HG02588 (cell line): Measurements from ENCODE around the gene TBL1X.

Experiments
- ATAC-seq: cut with Tn5 transposase; IDR thresholded peaks from one replicate; pipeline ENCODE4 v1.9.1; 2021; ENCODE audit warnings: mild to moderate bottlenecking, moderate library complexity; ENCODE audit not compliant: unreplicated experiment

TBL1X gene

DNA sequence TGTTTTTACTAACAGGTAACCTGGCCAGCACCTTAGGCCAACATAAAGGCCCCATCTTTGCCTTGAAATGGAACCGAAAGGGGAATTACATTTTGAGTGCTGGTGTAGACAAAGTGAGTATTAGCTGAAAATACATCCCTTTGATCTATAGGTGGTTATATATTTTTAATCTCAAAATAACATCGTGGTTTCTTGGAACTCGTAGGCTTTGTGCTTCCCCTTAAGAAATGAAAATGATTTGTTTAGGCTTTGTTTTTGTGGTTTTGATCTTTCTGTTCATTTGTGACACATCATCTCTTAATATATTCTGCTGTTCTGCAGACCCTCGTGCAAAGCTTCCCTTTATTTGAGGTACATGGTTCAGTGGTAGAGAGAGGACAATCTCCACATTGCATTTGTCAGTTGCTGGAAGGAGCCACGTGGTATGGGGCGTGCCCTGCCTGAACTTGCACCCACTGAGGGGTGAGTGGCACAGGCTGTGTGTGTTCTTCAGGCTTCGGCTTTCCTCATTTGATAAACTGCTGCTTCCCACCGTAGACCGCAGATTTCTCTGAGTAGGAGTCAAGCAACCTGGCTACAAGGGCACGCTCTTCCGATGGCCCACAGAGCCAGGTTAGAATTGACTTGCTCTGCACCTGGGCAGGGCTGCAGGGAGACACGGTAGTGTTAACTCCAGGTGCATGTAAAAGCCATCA is 228.6 kb downstream of the TBL1X start:
- no peak for ATAC-seq

DNA sequence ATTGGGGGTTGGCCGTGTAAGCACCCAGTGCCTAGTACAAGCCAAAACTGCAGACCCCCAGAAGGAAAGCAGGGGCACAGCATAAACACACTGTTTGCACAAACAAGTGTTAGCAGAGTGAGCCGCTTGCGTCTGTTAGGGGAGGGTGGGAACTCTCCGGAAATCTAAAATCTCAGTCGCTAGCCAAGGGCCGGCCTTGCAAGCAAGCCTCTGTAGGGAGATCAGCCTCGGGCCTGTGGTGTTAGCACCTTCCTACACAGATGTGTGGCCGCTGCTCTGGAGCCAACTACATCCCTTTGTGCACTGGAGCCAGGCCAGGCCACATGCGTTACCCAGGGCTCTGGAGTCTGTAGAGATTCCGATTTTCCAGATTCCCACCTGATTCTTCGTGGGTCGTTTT is 233.7 kb downstream of the TBL1X start:
- ATAC-seq, result no peak

DNA sequence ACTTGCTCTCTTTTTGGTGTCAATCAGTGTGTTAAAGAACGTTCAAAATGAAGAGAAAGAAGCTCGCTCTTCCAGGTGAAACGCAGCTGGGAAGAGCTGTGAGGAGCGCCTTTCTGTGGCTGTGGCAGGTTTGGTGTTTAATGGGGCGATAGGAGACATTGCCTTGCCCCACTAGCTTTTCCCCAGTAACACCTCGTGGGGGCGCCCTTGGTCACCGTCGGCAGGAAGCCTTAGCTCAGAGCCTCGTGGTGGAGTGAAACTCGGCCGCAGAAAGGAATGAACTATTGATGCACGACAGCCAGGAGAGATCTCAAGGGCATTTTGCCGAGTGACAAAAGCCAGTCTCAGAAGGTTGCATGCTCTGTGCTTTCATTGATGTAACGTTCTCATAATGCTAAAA is 235.7 kb downstream of the TBL1X start:
- ATAC-seq, result no peak

- no peak for ATAC-seq
These were observed 236.9 kb downstream of the TBL1X start for GRCh38 chrX:9701790-9702189.

- ATAC-seq, result no peak
These were observed 238.5 kb downstream of the TBL1X start for GRCh38 chrX:9703406-9703805.

DNA sequence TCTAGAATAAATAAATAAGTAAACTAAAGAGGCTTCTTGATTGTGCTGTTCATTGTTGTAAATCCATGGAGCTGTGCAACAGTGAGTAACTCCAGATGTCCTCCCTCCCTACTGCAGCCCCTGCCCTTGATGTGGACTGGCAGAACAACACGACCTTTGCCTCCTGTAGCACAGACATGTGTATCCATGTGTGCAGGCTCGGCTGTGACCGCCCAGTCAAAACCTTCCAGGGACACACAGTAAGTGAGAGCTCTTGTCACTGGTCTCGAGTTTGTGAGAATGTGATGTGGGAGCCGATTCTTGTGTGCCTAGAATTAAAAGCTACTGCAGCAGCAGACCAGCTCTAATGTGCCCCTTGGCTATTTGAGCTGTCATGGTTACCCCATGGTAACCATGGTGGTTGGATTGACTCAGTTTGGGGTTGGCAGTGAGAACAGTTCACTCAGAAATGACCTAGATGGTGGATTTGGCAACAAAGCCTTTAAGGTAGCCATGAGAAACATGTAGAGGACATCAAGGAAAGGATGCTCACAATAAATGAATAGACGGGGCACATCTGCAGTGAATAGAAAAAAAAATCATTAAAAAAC is 240.1 kb downstream of the TBL1X start:
- no peak for ATAC-seq

DNA sequence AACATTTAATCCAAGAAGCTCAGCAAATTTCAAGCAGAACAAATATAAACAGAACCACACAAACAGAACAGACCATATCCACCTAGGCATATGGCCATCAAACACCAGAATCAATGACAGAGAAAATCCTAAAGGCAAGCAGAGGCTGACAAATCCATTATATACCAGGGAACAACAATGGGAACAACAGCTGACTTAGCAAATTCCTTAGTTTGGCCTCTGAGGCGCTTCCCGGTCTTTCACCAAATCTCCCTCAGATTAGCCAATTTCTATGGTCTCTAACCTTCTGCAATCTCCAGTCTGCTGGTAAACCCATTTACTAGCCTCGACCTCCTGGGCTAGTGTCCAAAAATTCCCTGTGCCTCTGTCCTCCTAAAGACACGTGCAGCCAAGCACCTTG is 241.6 kb downstream of the TBL1X start:
- ATAC-seq, result no peak

- ATAC-seq, result no peak
These were observed 242.6 kb downstream of the TBL1X start for GRCh38 chrX:9707306-9708033.

GRCh38 chrX:9708086-9708485 is 243.2 kb downstream of the TBL1X start:
- no peak for ATAC-seq

GRCh38 chrX:9708923-9709553 is 244.2 kb downstream of the TBL1X start:
- peak; percentile 69 for ATAC-seq

GRCh38 chrX:9710332-9710731 is 245.5 kb downstream of the TBL1X start:
- no peak for ATAC-seq

DNA sequence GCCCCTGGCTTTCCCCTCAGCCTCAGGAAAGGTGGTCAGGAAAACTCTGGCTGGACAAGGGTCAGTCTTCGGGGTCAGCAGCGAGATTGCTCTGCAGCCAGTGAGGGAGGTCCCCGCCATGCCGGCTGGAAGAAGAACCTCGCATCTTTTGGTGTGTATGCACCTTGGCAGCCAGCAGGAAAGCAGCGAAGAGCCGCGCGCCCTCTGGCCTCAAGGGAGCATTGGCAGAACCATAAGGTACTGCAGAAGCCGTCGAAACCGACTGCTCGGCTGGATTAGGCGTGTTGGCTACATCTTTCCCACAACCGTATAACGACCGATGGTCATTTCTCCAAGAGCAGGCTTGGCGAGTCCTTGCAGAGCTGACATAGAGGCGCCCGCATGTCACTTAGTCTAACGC is 252.5 kb downstream of the TBL1X start:
- no peak for ATAC-seq

- no peak for ATAC-seq
These were observed 259.9 kb downstream of the TBL1X start for GRCh38 chrX:9724711-9725110.

GRCh38 chrX:9728261-9728660 is 263.4 kb downstream of the TBL1X start:
- no peak for ATAC-seq

DNA sequence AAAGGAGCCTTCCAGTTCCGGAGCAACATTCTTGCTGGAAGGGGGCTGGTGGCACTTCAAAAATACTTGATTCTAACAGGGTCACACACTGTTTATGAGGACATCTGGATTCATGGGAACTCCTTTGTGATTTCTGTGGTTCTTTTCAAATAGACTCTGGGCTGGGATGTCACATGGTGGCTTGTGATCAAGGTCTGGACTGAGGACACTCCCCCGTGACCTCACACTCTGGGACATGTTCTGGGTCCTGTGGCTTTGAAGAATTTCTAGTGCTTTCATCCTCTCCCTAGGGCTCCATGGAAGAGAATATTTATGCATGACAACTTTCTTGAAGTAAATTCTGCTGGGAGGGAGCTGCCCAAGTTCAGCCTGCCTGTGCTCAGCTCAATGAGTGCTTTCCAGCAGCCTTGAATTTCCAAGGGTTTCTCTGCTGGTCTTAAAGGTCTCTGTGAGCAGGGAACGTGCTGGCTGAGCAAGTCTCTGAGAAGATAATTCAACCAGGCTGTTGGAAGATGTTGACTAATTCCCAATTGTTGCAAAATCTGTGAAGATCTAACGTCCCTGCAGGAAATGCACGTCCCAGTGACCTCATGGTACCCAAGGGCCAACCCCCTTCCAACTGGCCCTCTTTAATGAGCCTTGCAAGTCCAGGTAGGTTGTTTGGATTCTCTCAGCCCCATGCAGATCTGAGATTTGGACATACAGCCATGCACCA is 264.5 kb downstream of the TBL1X start:
- ATAC-seq, result no peak

DNA sequence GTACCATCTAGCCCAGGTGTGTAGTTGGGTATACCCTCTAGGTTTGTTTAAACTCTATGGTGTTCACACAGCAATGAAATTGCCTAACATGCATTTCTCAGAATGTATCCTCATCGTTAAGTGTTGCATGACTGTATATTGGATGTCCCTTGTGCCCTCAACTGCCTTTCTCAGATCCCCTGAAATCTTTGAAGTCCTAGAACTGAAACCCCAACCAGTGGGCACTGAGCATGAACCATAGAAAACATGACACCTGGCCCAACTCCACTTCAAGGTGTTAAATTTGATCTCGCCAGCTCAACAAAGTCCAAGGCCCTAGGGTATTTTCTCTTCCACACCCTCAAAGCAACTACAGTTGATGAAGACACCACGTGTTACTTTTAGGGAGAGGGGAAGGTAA is 265.2 kb downstream of the TBL1X start:
- ATAC-seq, result no peak

DNA sequence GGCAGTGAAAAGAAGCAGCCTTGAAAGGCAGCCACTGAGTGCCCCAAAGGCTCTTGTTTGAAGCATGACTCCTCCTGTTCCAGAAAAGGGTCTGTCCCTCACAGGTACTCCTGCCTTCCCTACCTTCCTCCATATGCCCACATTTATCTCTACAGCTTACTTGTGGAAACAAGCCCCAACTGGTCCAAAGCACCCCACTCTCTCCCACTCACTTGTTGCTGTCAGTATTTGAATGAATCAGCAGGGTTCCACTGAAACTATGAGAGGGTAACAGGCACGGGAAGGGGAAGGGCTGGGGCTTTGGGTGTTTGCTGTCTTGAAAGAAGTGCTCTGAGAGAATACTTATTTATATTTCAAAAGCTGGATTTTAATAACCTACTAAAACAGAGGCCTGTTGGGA is 265.9 kb downstream of the TBL1X start:
- ATAC-seq, result no peak

- ATAC-seq, result no peak
These were observed 272.5 kb downstream of the TBL1X start for GRCh38 chrX:9737363-9737762.

DNA sequence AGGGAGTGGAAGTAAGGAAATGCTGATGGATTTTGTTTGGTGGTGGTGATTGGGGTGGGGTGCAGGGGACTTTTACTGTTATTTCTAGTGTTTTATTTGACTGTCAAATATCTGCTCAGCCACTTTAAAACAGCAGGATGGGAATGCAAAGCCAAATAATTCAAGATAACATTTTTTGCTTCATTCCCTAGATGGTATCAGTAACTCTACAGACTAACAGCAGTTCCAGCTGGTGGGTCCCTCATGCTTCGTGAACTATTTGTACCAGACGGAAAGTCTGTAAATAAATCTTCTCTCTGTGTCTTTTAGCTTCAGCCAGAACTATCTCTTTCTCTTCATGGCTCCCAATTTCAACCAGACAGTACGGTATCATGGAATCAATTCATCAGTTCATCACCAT is 273.3 kb downstream of the TBL1X start:
- no peak for ATAC-seq

DNA sequence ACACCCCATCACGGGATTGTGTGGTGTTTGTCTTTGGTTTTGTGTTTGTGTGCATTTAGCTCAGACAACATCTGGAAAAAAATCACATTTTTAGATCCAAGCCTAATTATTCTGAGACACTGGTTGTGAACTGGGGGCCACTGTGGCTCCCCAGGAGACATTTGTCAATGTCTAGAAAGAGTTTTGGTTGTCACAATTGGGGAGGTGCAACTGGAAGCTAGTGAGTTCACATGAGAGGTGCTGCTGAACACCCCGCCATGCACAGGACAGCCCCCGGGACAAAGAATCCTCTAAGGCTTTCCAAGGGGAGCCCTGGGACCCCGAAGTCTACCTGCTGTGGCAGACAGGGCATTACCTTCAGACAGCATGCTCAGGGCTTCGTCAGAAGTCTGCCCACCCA is 274.3 kb downstream of the TBL1X start:
- no peak for ATAC-seq

DNA sequence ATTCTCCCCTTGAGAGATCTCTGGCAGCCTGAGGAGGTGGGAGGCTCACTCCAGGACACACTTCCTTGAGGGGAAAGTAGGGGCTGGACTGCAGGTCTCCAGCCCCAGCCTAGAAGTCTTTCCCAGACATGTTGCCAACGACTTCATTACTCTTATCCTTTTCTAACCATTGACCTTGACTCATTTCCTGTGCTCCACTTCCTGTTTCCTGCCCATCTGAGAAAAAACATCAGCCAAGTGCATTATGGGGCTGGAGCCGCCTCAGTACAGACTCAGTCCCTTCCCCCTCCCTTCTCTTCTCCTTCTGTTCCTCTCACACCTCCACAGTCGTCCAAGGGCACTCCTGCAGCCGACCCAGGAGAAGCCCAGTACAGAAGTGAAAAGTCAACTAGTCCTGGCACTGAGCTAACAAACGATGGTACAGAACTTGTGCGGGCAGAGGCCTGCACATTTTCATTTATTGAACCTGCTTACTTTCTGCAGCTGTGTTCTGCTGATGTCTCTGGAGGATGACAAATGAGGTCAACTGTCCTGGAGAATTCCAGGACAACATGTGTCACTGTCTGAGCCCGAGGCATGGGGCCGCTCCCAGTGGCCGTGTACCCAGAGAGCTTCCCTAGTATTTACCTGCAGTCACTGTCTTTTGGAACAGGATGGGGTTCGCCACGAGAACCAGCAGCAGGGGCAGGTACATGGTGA is 280.7 kb downstream of the TBL1X start:
- ATAC-seq, result no peak
